NCI-H2196 treated with DMSO at 0.1 percent for 48 hours (cell line): ENCODE results near the gene KAZN.
"Not testable (repeated sequence)": the region's sequence is repeated elsewhere in the genome, so short reads cannot be mapped to it uniquely, and the experiment has no call there.

Experiments used
- DNase-seq: peaks from one replicate; lab custom pipeline; 2025; ENCODE audit not compliant: unreplicated experiment; lab: John Stamatoyannopoulos, UW

The KAZN gene

DNA sequence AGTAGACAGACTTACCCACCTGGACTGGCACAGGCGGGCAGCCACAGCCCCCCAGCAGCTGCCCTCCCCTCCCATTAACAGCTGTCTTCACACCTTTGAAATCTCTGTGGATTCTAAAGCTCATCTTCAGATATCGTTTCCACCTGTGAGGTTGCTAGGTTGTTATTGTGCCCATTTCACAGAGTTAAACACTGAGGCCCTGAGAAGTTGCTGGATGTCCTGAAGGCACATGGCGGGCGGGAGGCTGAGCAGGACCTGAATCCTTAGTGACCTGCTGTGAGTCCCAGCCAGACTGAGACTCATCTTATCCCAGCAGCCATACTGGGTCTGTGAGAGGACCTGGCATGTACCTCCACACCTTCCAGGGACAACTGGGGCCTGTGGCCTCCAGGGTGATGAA, 420.3 kb downstream of the KAZN start:
- no peak for DNase-seq

GRCh38 chr1:15020943-15021745, 422.7 kb downstream of the KAZN start:
- no peak for DNase-seq

GRCh38 chr1:15022048-15022447, 423.6 kb downstream of the KAZN start:
- no peak for DNase-seq

GRCh38 chr1:15023205-15023604, 424.7 kb downstream of the KAZN start:
- no peak for DNase-seq

DNA sequence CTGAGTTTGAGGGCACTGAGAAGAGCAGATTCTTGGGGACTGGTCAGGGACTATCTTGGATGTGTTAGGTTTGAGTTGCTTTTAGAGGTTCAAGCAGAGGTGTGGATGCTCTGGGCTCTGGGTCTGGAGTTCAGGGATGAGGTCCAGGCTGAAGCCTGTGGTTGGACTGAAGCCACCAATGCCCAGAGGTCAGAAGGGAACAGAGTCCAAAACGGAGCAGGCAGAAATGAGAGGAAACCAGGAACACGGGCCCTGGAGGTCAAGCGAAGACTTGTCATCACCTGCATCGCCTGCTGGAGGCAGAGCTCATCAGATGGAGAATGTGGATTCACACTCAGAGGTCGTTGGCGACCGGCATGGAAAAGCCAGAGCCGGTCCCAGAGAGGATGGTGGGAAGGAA, 425.5 kb downstream of the KAZN start:
- no peak for DNase-seq

DNA sequence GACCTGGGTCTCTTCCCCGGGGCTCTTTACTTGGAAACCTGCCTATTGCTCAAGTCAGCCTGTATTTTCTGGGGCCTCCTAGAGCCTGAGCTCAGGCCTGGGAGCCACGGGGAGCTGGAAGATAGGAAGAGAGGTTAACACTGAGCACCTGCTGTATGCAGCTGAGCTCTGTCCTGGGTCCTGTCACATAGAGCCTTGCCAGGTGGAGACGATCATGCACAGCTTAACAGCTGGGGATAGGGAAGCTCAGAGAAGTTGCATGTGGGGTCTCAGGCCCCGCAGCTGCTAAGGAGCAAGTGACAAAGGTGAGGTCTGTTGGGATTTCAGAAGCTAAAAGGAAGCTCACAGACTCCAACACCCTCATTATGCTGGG, 427.6 kb downstream of the KAZN start:
- DNase-seq = no peak

- DNase-seq = no peak
Observed at GRCh38 chr1:15027515-15027986, 429.1 kb downstream of the KAZN start.

DNA sequence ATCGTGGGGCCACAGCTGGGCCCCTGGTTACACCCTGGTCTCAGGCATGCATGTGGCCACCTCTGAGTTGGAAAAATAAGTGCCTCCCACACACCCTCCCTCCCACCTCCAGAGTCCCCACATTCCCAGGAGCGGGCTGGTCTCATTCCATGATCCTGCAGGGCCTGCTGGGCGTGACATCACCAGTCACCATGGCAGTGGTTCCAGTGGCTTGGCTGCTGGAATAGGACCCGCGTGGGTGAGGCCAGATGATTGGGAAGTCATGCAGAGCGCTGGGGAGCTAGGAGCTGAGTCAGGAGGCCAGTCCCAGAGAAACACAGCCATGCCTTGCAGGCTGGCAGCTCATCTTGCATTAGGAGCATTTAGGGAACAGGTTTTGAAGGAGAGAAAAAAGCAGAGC, 429.6 kb downstream of the KAZN start:
- no peak for DNase-seq

DNA sequence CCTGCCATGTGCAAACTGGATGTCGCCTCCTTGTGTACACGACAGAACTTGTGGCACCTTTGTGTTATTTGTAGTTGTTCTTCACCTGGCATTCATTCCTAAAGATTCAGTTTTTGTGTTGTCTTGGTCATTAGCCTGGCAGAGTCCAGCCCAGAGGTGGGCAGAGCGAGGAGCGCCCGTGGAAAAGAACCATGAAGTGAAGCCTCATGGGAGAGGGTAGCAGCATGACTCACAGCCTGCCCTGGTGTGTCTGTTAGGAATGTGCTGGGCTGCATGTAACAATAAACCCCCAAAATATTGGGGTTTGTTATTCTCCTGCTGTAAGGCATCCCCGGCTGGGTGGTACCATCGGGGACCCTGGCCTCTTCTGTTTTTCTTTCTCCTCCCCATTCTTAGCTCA, 430.1 kb downstream of the KAZN start:
- no peak for DNase-seq

- no peak for DNase-seq
Observed at GRCh38 chr1:15029036-15029435, 430.6 kb downstream of the KAZN start.

DNA sequence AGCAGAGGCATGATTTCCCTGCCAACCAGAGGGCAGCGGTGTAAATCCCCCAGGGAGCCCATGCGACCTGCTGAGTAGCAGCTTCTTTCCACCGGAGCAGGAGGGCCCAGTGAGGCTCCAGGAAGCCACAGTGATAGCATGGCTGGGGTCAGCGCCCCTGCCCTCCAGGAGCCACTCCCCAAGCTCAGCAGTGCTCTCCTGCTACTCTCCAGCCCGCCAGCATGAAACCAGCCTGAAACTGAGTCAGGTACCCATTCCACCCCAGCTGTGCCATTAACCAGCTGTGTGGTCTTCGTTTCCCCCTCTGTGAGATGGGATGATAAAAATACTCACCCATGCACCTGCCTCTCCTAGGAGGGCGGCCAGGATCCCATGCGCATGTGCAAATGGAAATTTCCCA, 431.3 kb downstream of the KAZN start:
- DNase-seq = no peak

DNA sequence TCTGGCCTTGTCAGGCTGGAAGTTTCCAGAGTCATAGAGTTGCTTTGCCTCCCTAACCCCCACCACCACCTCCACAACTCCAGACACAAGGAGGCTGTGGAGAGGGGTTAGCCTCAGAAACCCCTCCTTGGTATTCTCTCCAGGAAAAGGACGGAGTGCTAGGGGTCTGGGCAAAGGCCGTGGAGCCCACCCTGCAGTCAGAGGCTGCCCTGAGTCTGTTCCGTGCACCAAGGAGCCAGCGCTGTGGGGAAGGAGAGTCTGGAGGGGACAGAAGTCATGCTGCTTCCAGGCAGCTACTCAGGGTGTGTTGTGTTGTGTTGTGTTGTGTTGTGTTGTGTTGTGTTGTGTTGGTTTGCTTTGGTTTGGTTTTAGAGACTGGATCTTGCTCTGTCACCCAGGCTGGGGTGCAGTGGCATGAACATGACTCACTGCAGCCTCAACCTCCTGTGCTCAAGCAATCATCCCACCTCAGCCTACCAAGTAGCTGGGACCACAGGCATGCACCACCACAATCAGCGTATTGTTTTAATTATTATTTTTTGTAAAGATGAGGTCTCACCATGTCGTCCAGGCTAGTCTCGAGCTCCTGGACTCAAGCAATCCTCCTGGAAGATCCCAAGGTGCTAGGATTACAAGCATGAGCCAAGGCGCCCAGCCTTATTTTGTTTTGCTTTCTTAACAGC, 432.9 kb downstream of the KAZN start:
- DNase-seq = no peak

- no peak for DNase-seq
Observed at GRCh38 chr1:15033264-15033663, 434.8 kb downstream of the KAZN start.

- DNase-seq = no peak
Observed at GRCh38 chr1:15034656-15035055, 436.2 kb downstream of the KAZN start.

- no peak for DNase-seq
Observed at GRCh38 chr1:15035236-15035635, 436.8 kb downstream of the KAZN start.

GRCh38 chr1:15036101-15036500, 437.6 kb downstream of the KAZN start:
- DNase-seq = no peak

GRCh38 chr1:15038232-15039016, 439.9 kb downstream of the KAZN start:
- DNase-seq = no peak

GRCh38 chr1:15039017-15039648, 440.6 kb downstream of the KAZN start:
- DNase-seq = no peak

DNA sequence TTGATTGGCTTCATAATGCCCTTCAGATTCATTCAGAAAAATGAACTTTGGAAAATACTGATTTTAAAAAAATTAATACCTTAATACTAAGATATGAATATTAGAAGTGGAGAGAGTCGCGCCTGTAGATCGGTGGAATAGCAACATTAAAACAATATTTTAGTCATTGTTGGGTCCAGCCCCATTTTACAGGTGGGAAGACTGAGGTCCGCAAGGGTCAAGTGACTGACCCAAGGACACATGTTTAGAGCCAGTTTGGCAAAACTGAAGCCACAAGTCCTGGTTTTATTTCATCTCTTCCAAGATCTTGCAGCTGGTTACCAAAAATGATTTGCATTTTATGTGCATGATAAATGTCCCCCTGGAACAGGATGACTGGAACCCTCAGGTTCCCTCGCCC, 441.4 kb downstream of the KAZN start:
- DNase-seq = no peak

DNA sequence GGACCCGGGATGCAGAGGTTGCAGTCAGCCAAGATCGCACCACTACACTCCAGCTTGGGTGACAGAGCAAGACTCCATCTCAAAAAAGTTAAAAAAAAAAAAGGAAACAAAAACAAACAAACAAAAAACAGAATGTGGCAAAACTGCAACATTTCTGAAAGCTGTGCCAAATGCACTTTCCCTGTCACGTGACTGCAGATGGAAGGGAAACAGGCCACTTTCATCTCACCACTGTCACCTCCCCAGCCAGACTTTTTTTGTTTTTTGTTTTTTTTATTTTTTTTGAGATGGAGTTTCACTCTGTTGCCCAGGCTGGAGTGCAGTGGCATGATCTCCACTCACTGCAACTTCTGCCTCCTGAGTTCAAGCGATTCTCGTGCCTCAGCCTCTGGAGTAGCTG, 442.2 kb downstream of the KAZN start:
- DNase-seq = not testable (repeated sequence)

DNA sequence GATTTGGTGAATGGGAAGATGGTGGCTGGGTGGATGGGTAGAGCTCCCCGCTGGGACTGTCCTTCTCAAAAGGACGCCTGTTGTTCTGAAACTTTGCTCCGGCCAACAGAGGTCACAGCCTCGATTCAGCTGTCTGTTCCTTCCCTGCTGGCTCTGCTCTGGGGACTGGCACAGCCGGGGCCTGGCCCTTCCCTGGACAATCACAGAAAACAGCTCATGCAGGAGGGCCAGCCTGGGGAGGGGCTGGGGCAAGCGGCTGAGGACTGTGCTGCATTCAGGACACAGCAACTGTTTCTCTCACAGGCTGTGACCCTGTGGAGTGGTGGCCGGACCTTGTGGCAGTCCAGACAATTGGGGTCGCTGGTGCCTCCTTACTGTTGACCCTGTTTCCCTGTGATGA, 444.4 kb downstream of the KAZN start:
- DNase-seq = no peak
